ENCODE measurements around the gene ANTXR2. TPM values are rescaled to one million over a fixed set of nuclear protein-coding genes. Genes with fewer than 3 reads are reported as not detected.

The ANTXR2 gene
- total and polyA plus RNA-seq, 2 of the 8 experiments (the other 6 are each of a cell fraction or from before 2014, with no cell fraction given): 1.1 to 7.5 TPM

DNA sequence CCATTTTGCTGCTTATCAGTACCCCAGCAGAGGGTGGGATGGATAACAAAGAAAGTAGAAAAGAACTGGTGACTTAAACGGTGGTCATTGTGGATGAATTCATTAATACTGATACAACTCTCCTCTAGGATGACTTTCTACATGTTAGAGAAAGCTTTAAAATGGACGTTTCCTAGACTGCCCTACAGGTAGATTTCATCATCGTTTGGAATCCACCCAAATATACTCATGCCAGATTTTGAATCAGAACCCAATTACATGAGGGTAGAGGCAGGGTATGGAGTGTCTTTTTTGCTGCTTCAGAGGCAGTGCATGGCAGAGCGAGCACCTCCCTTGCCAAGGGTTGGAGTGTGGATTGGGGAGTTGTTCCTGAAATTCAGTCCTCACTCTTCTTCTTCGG, 13.3 kb upstream of the ANTXR2 start:
- 91% methylated on average over 5 of the region's 5 CpGs; no CpG with 5 or more reads in 1 of the 2 experiments for WGBS, 2 experiments (ENCODE audit: extremely low coverage in 1 of 2, insufficient coverage in 1 of 2, insufficient read length in 1 of 2, insufficient replicate concordance in 2 of 2, low coverage in 1 of 2, low lambda C conversion rate in 2 of 2, missing lambda C conversion rate in 1 of 2)
- no peaks in the 10 kb centered on the region for H3K27me3 ChIP-seq (replicated peaks in 1 of 4; ENCODE audit: control insufficient read depth in 3 of 4, extremely low read depth in 1 of 4, insufficient read depth in 3 of 4, low read length in 3 of 4)
- no peak for FAIRE-seq
- TF ChIP-seq HDAC6 (IDR thresholded peaks at IDR 0.05; ENCODE audit: low read depth, low read length) (no peak), CHD1 (IDR thresholded peaks at IDR 0.05; ENCODE audit: low read depth, low read length) (no peak), HDAC2 (IDR thresholded peaks at IDR 0.05; ENCODE audit: borderline replicate concordance in 1 of 2, low read depth in 2 of 2, low read length in 2 of 2) (no peak), RNF2 (IDR thresholded peaks at IDR 0.05; ENCODE audit: borderline replicate concordance, low read depth, low read length, missing control alignments, poor library complexity, severe bottlenecking) (no peak), CTCF (IDR thresholded peaks at IDR 0.05; ENCODE audit: control extremely low read depth in 1 of 3, insufficient read depth in 1 of 3, low read depth in 1 of 3, low read length in 3 of 3) (no peak), GTF2F1 (IDR thresholded peaks at IDR 0.05; ENCODE audit: borderline replicate concordance, low read depth, low read length) (no peak), SIRT6 (IDR thresholded peaks at IDR 0.05; ENCODE audit: low read length) (no peak), CTBP2 (IDR thresholded peaks at IDR 0.05; ENCODE audit: borderline replicate concordance, insufficient read depth, insufficient read length, low read length) (no peak), EZH2 (IDR thresholded peaks at IDR 0.05; ENCODE audit: low read depth, low read length, severe bottlenecking) (no peak)
- TF ChIP-seq, protein P1, sequence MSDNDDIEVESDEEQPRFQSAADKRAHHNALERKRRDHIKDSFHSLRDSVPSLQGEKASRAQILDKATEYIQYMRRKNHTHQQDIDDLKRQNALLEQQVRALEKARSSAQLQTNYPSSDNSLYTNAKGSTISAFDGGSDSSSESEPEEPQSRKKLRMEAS (IDR thresholded peaks at IDR 0.05): no peak

More for the DNA sequence above, 13.3 kb upstream of the ANTXR2 start:
- Histone ChIP-seq H3K23me2 (ENCODE audit: low read depth, low read length) (no peaks in the 10 kb centered on the region), H3K9ac (replicated peaks in 1 of 4; ENCODE audit: extremely low read depth in 1 of 4, low read depth in 3 of 4, low read length in 3 of 4) (no peak overlapping the region), H3K9me3 (ENCODE audit: insufficient read depth in 2 of 2, low read depth in 1 of 2, low read length in 1 of 2) (no peaks in the 10 kb centered on the region), H3K79me1 (ENCODE audit: low read depth, low read length) (no peaks in the 10 kb centered on the region), H4K20me1 (replicated peaks in 1 of 2; ENCODE audit: control insufficient read depth in 1 of 2, insufficient read depth in 2 of 2, low read length in 2 of 2) (no peaks in the 10 kb centered on the region), H4K8ac (ENCODE audit: extremely low read depth, insufficient read depth, low read length) (no peak overlapping the region), H2BK12ac (ENCODE audit: low read depth, low read length) (no peak overlapping the region), H3K14ac (ENCODE audit: insufficient read length) (no peak overlapping the region), H3K18ac (ENCODE audit: extremely low read depth, low read length) (no peak overlapping the region), H2BK15ac (ENCODE audit: low read length) (no peak overlapping the region), H3K36me3 (ENCODE audit: control insufficient read depth in 2 of 4, insufficient read depth in 4 of 4, low read length in 3 of 4) (no peaks in the 10 kb centered on the region), H3K4me1 (replicated peaks in 1 of 4; ENCODE audit: control insufficient read depth in 3 of 4, insufficient read depth in 4 of 4, low read length in 3 of 4) (no peaks in the 10 kb centered on the region), H3K27ac (ENCODE audit: low read depth, low read length) (no peak overlapping the region), H4K91ac (replicated peaks; ENCODE audit: insufficient read length, low read length) (no peak overlapping the region), H2BK5ac (ENCODE audit: low read depth, low read length) (no peak overlapping the region), H3K4me3 (ENCODE audit: extremely low read depth in 1 of 4, insufficient read depth in 2 of 4, low read depth in 3 of 4, low read length in 4 of 4) (no peak overlapping the region), H2AK5ac (ENCODE audit: low read depth, low read length) (no peak overlapping the region), H3K4me2 (ENCODE audit: insufficient read depth in 1 of 2, low read depth in 2 of 2, low read length in 2 of 2) (no peak overlapping the region), H3K56ac (replicated peaks; ENCODE audit: insufficient read length, low read depth, low read length) (no peak overlapping the region), H2BK20ac (ENCODE audit: low read length) (no peak overlapping the region), H3K4ac (replicated peaks; ENCODE audit: insufficient read length, low read depth, low read length) (no peak overlapping the region), H4K5ac (ENCODE audit: insufficient read length, low read depth, low read length) (no peak overlapping the region), H2BK120ac (replicated peaks; ENCODE audit: low read depth, low read length) (no peak overlapping the region), H2AFZ (ENCODE audit: low read length) (no peak overlapping the region), H3K79me2 (ENCODE audit: control insufficient read depth in 1 of 2, insufficient read depth in 2 of 2, low read length in 2 of 2) (no peaks in the 10 kb centered on the region), H3K23ac (ENCODE audit: insufficient read length) (no peak overlapping the region)
- CTCF ChIA-PET (ENCODE audit: partially characterized antibody): interaction anchor here (1.3 kb wide), 2 partner anchors 10 to 40 kb away, joined by 3 to 4 read pairs; no protein-coding TSS in a partner anchor
- POLR2A ChIA-PET (ENCODE audit: partially characterized antibody): no interaction called here
- DNase-seq (ENCODE audit: low read depth in 1 of 2, low spot score in 2 of 2): no peak

All from H1 (cell line).